Activated CD8-positive, alpha-beta memory T cell treated with anti-CD3 and anti-CD28 coated beads, Interleukin-2, amount 50 U/mL, for 48 hours (primary cell): Measurements from ENCODE around the gene CTDSP2.
"Not testable (repeated sequence)": the region's sequence is repeated elsewhere in the genome, so short reads cannot be mapped to it uniquely, and the experiment has no call there.

Experiments
- DNase-seq: peaks from one replicate; pipeline ENCODE4 v3.0.0-alpha.2; 2020

The CTDSP2 gene

DNA sequence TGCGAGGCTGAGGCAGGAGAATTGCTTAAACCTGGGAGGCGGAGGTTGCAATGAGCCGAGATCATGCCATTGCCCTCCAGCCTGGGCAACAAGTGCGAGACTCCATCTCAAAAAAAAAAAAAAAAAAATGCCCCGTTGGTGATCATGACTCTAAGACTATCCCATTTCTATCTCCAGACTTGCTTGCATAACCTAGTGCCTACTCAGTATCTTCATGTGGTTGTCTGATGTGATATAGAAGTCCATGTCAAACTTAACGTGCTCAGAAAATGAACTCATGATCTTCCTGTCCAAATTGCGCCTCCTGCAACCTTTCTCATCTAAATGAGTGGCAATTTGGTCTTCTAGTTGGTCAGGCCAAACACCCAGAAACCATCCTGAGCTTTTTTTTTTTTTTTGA lies 68.6 kb downstream of the CTDSP2 start:
- DNase-seq, result no peak

DNA sequence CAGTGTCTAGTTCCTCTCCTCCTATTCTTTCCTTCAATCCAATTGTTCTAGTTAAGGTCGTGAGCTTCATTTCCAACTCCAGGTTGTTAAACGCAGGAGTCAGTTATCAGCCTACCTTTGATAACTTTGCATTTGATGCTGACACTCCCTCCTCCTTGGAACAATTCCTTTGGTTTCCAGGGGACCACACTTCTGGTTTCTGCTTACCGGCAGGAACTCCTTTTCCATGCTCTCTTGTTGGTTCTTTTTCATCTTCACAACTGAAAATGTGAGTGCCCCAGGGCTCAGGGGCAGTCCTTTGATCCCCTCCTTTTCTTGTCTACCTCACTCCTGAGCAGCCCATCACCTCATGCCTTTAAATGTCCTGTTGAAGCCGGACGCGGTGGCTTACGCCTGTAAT lies 69.2 kb downstream of the CTDSP2 start:
- no peak for DNase-seq

DNA sequence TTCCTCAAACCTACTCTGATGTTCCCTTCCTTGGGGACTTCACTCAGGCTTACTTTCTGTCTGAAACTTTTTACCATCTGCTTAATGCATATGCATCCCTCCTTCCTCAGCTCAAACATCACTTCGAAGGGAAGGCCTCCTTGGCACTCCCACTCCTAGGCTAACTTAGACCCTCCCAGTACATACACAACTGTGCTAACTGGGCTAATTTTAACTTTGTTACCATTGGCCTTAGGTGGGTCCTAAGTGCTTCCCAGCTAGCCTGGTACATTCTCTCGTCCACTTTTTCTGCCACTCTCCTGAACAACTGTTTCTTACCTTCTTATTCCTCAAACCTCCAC lies 70.3 kb downstream of the CTDSP2 start:
- no peak for DNase-seq

GRCh38 chr12:57775563-57776246 lies 70.8 kb downstream of the CTDSP2 start:
- DNase-seq, result no peak

DNA sequence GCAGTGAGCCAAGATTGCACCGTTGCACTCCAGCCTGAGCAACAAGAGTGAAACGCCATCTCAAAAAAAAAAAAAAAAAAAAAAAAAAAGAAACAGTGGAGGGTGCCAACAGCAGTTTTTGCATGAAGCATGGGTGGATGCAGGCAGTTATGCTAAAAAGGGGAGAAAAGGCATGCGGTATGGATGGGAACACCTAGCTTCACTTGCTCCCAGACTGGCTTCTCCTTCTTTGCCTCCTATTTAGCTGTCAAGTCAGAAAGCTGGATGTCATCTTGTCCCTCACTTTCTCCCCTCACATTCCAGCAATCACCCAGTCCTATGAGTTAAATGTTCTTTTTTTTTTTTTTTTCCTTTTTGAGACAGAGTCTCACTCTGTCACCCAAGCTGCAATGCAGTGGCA lies 71.5 kb downstream of the CTDSP2 start:
- no peak for DNase-seq

DNA sequence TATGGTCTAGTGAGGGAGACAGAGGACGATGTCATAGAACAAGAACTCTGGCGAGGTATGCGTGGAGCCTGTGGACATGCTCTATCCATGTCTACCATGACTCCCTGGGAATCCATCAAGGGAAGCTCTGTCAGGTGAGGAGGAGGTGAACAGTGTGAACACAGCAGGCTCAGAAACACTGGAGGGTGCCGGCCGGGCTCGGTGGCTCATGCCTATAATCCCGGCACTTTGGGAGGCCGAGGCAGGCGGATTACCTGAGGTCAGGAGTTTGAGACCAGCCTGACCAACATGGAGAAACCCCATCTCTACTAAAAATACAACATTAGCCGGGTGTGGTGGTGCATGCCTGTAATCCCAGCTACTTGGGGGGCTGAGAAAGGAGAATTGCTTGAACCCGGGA lies 71.9 kb downstream of the CTDSP2 start:
- not testable (repeated sequence) for DNase-seq

DNA sequence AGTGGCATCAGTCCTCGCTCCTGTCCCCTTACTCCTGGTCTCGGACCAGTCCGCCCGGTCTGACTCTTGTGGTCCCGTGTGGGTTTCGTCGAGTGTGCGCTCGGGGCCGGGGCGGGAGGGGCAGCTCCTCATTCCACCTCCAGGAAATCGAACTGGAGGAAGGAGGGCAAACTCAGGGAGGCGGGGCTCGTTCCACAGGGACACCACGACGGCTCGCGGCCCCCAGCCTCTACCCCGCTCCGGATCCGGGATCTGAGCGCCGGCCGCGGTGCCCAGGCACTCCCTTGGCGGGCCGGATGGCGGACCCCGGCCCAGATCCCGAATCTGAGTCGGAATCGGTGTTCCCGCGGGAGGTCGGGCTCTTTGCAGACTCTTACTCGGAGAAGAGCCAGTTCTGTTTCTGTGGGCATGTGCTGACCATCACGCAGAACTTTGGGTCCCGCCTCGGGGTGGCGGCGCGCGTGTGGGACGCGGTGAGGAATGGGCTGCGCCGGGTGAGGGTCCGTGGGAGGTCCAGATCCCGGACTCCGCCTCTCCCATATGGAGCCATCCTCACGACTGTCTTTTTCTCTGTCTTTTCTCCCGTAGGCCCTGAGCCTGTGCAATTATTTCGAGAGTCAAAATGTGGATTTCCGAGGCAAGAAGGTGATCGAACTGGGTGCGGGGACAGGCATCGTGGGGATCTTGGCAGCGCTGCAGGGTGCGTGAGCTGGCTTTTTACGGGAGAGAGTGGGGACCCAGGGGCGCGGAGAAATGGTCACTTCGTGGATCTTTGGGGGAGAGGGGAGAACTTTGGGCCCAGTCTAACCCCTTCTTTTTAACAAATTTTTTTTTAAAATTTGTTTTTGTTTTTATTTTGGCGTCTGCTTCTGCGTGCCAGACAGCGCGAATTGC lies 73.9 kb downstream of the CTDSP2 start, which contains the start of gene EEF1AKMT3:
Gene EEF1AKMT3, plus strand, starts transcription at position 186 of the 894 bp plus-strand sequence. Its CDS starts 111 bp downstream, at position 297.
- DNase-seq, result no peak

- DNase-seq, result peak; percentile 95
Observed at GRCh38 chr12:57771873-57772428, 74.6 kb downstream of the CTDSP2 start, which contains the start of gene METTL1. TSS of gene METTL1 (minus strand) at chr12:57772105. CDS start at chr12:57772083, 22 bp downstream.

DNA sequence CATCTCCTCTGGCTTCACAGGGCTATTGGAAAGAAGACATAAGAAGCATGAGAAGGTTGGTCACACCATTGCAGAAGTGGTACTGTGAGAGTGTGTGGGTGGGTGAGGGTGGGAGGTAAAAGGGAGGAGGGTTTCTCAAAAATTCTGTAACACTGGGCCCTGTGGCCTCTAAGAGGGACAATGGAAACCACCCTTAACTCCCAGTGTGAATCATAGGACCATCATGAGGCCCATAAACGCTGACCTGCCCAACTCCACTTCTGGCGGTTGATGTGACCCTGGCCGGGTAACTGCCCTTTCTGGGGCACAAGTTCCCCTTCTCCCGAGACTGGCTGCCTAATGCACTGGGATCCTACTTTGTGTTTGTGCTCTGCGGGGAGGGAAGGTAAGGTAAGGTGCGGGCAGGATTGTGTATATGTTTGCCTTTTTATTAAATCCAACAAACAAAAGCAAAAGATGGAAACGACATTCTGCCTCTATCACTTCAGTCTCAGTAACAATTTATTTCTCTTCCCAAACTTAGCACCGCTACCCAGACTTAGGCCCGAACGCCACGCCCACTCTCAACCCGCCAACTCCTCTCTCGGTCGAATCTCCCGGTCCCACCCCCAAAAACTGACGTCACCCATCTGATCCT lies 75.2 kb downstream of the CTDSP2 start:
- peak; percentile 91 for DNase-seq

GRCh38 chr12:57770734-57771133 lies 75.8 kb downstream of the CTDSP2 start:
- no peak for DNase-seq
